K562 (cell line): ENCODE results near the gene SMG6. TPM values are rescaled to one million over a fixed set of nuclear protein-coding genes. Genes with fewer than 3 reads are reported as not detected.

Experiments used
- ZKSCAN1 ChIP-seq: fragments of 150-350 bp; IDR thresholded peaks from 2 replicates; pipeline ENCODE4 v1.6.1; 2016; ENCODE audit warnings: low read depth, low read length
- ZNF518B ChIP-seq: fragments of 250-450 bp; sonication (Bioruptor Pico); IDR thresholded peaks from 2 replicates; pipeline ENCODE4 v1.5.0; 2021; ENCODE audit warnings: mild to moderate bottlenecking, moderate library complexity
- ZNF609 ChIP-seq: sonication (generic); formaldehyde crosslinking; IDR thresholded peaks from 2 replicates; pipeline ENCODE4 v1.8.1; 2023; ENCODE audit warnings: missing genetic modification reagents, mild to moderate bottlenecking, borderline replicate concordance
- polyA plus RNA-seq, 8 experiments: library from polyadenylated mRNA; depleted of rRNA in 4 of 8; stranded (reverse) in 5 of 8; unstranded in 3 of 8; fragments of >200 nt; fragmentation: Nextera tagmentation in 2 of 8; fragmentation: Illumina TruSeq in 1 of 8; extraction: Ambion mirVana in 2 of 8; extraction: Trizol in 1 of 8; gene quantifications; 2 replicates each; pipeline versions ENCODE4 v1.2.1 to v1.2.3, GENCODE V29; 2011 to 2014; ENCODE audit warnings: inconsistent platforms in 1 of 8, missing spikeins in 1 of 8
- total RNA-seq, 7 experiments: library from RNA; depleted of rRNA in 6 of 7; stranded (reverse); fragments of >200 nt in 6 of 7; fragmentation: Illumina TruSeq in 2 of 7; extraction: Trizol in 2 of 7; gene quantifications; 2 replicates each; pipeline versions ENCODE4 v1.2.1 to v1.2.3, GENCODE V29; 2011 to 2021; ENCODE audit warnings: low replicate concordance in 1 of 7

SMG6 gene
- total and polyA plus RNA-seq, 9 of the 15 experiments (the other 6 are each of a cell fraction or from before 2014, with no cell fraction given), result 0.44 to 13.9 (median 6.0) TPM

GRCh38 chr17:2074919-2075318 is 228.7 kb downstream of the SMG6 start (continued):
- TF ChIP-seq ZNF518B (no peak), ZNF609 (CRISPR knock-in tag) (no peak), ZKSCAN1 (no peak)
